HepG2 (cell line): Measurements from ENCODE around the gene JCAD. TPM values are rescaled to one million over a fixed set of nuclear protein-coding genes. Genes with fewer than 3 reads are reported as not detected.

Experiments
- ATRX ChIP-seq: sonication (generic); formaldehyde crosslinking; IDR thresholded peaks from 2 replicates; pipeline ENCODE4 v1.4.0; 2020; ENCODE audit warnings: missing genetic modification reagents, borderline replicate concordance
- CSRNP2 ChIP-seq: sonication (generic); formaldehyde crosslinking; conservative IDR thresholded peaks from 2 replicates; pipeline ENCODE4 v1.8.0; 2022; ENCODE audit warnings: low read depth, missing genetic modification reagents
- GPBP1L1 ChIP-seq: sonication (generic); formaldehyde crosslinking; IDR thresholded peaks from 2 replicates; pipeline ENCODE4 v1.5.0; 2020; ENCODE audit warnings: mild to moderate bottlenecking, missing genetic modification reagents
- HNF1A ChIP-seq, 2 experiments: sonication (generic) in 1 of 2; formaldehyde crosslinking in 1 of 2; IDR thresholded peaks; 2 replicates each; pipeline versions ENCODE4 v1.4.0 to v1.6.1; 2016 to 2020; ENCODE audit warnings: borderline replicate concordance in 1 of 2, low read depth in 1 of 2, mild to moderate bottlenecking in 1 of 2, missing genetic modification reagents in 1 of 2
- PLRG1 ChIP-seq: fragments of 450-650 bp; conservative IDR thresholded peaks from 2 replicates; pipeline ENCODE4 v1.6.1; 2016
- U2AF2 ChIP-seq: fragments of 200-400 bp; formaldehyde crosslinking; IDR thresholded peaks from 2 replicates; pipeline ENCODE4 v1.6.1; 2017; ENCODE audit warnings: low read depth, mild to moderate bottlenecking, low read length
- ZBTB38 ChIP-seq: sonication (generic); formaldehyde crosslinking; IDR thresholded peaks from 2 replicates; pipeline ENCODE4 v1.5.1; 2020; ENCODE audit warnings: mild to moderate bottlenecking, missing genetic modification reagents
- ZNF20 ChIP-seq: sonication (generic); formaldehyde crosslinking; IDR thresholded peaks from 2 replicates; pipeline ENCODE4 v1.4.0; 2020; ENCODE audit warnings: mild to moderate bottlenecking, moderate library complexity, missing genetic modification reagents
- ZNF235 ChIP-seq: sonication (generic); formaldehyde crosslinking; IDR thresholded peaks from 2 replicates; pipeline ENCODE4 v1.8.1; 2023; ENCODE audit warnings: mild to moderate bottlenecking, missing genetic modification reagents, borderline replicate concordance
- ZNF576 ChIP-seq: sonication (generic); formaldehyde crosslinking; IDR thresholded peaks from 2 replicates; pipeline ENCODE4 v1.4.0; 2020; ENCODE audit warnings: mild to moderate bottlenecking, missing genetic modification reagents
- polyA plus RNA-seq, 8 experiments: library from polyadenylated mRNA; depleted of rRNA in 3 of 8; stranded (reverse) in 7 of 8; unstranded in 1 of 8; fragments of >200 nt; fragmentation: Illumina TruSeq in 4 of 8; extraction: Trizol in 4 of 8; gene quantifications; 2 replicates each; pipeline versions ENCODE4 v1.2.1 to v1.2.3, GENCODE V29; 2011 to 2016; ENCODE audit warnings: low read depth in 4 of 8, missing spikeins in 1 of 8, mixed read lengths in 1 of 8; ENCODE audit not compliant: insufficient read depth in 1 of 8
- total RNA-seq, 5 experiments: library from RNA; depleted of rRNA; stranded (reverse); fragments of >200 nt; fragmentation: Illumina TruSeq; extraction: Trizol; gene quantifications; 2 replicates each; pipeline ENCODE4 v1.2.3, GENCODE V29; 2016; ENCODE audit warnings: low read depth in 1 of 5

JCAD gene
- total and polyA plus RNA-seq, 2 of the 13 experiments (the other 11 are each of a cell fraction or from before 2014, with no cell fraction given): 0.04 to 0.08 TPM

GRCh38 chr10:30068492-30069223 is 9.3 kb upstream of the JCAD start (continued):
- TF ChIP-seq CSRNP2 (no peak), U2AF2 (no peak), ZNF576 (CRISPR knock-in tag) (no peak), ZNF20 (CRISPR knock-in tag) (no peak), HNF1A (IDR thresholded peaks at IDR 0.05; ENCODE audit: low read depth) (no peak), HNF1A (CRISPR knock-in tag; IDR thresholded peaks at IDR 0.05; ENCODE audit: borderline replicate concordance) (no peak), GPBP1L1 (no peak), ATRX (CRISPR knock-in tag) (no peak), ZNF235 (CRISPR knock-in tag) (no peak), PLRG1 (no peak), ZBTB38 (CRISPR knock-in tag) (no peak)
